Measurements from ENCODE around the gene HOXA13. TPM values are rescaled to one million over a fixed set of nuclear protein-coding genes. Genes with fewer than 3 reads are reported as not detected.

HOXA13 gene
- total RNA-seq, 1 donor from 2014 or later = not detected

- DNase-seq (ENCODE audit: low read depth) = no peak
- no peak for TF ChIP-seq CTCF (conservative IDR thresholded peaks at IDR 0.05; ENCODE audit: low read depth, low read length)
- peak overlapping the region; percentile 72 for H3K4me3 ChIP-seq (ENCODE audit: low read depth, low read length)
These were observed 13.8 kb downstream of the HOXA13 start for GRCh38 chr7:27185854-27186667.

DNA sequence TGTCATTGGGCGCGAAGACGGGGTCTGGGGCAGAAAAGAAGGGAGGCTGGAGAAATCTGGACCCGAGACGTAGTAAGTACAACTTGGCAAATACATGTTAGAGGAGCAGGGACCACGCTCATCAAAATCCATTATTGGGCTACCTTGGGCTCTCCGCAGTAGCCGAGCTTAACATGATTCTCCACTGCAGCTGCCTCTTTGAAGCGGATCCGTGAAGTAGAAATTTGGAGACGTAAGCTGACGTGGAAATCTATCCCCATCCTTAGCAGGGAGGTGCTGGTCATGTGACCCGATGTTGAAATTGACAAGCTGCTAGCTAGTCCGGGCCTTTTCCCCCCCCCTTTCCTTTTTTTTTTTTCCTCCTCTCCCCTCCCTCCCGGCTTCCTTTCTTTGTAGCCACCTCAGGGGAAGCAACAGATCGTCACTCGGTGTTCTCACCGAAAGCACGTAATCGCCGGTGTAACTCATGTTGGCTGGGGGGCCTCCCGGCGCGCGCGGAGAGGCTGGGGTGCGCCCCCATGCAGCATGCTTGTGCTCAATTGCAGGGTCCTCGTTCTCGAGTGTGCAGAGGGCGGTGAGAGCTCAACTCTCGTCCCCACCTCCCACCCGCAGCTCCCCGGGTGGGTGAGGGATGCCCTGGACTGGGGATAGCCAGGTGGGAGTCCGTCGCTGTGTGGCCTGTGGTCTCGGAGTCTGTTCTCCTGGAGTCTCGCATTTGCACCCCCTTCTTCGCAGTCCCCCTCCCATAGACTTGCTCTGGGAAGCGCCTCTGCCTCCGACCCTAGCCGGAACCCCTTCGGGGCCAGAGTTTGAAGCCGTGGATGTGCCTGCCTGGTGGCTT is 14.7 kb downstream of the HOXA13 start, which contains the start of gene HOXA11:
Gene HOXA11, minus strand, starts transcription at position 220 of the 841 bp plus-strand sequence. Its CDS starts 88 bp downstream, at position 132.
- no peak for DNase-seq (ENCODE audit: low read depth)
- H3K4me3 ChIP-seq (ENCODE audit: low read depth, low read length) = peak within 1 kb of the TSS; percentile 72
- TF ChIP-seq CTCF (conservative IDR thresholded peaks at IDR 0.05; ENCODE audit: low read depth, low read length) = no peak

GRCh38 chr7:27184337-27185012 is 15.4 kb downstream of the HOXA13 start:
- H3K4me3 ChIP-seq (ENCODE audit: low read depth, low read length) = peak overlapping the region; percentile 72
- TF ChIP-seq CTCF (conservative IDR thresholded peaks at IDR 0.05; ENCODE audit: low read depth, low read length) = no peak
- DNase-seq (ENCODE audit: low read depth) = no peak

GRCh38 chr7:27183682-27184336 is 16.1 kb downstream of the HOXA13 start:
- DNase-seq (ENCODE audit: low read depth) = no peak
- TF ChIP-seq CTCF (conservative IDR thresholded peaks at IDR 0.05; ENCODE audit: low read depth, low read length) = no peak
- peak overlapping the region; percentile 72 for H3K4me3 ChIP-seq (ENCODE audit: low read depth, low read length)

DNA sequence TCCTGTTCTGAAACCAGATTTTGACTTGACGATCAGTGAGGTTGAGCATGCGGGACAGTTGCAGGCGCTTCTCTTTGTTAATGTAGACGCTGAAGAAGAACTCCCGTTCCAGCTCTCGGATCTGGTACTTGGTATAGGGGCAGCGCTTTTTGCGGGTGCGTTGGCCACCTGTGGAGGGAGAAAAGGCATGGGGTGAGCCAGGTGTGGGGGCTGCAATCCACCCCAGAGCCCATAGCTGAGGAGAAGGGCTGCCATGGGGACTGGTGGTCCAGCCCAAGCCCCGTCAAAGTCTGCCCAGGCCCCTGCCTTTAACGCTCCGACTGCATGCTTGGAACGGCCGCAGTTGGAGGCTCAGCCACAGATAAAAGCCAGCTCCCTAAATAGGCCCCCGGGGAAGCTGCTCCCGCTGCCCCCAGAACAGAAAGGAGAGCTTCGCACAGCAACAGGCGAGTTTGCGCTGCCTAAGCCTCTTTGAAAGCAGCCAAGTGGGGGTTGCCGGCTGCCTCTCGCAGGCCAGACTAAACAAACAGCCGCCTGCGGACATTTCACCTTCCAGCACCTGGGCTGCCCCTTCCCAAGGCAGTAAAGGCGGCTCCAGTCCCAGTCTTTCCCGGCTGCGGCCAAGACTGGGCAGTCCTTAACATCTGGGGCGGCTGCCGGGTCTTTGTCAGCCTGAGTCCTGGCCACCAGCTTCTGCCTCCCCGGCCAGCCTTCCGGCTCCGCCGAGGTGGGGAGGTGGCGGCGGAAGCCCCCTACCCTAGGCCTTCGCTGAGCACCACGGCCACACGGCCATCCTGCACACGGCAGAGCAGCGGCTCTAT is 16.8 kb downstream of the HOXA13 start:
- H3K4me3 ChIP-seq (ENCODE audit: low read depth, low read length) = peak overlapping the region; percentile 72
- no peak for DNase-seq (ENCODE audit: low read depth)
- TF ChIP-seq CTCF (conservative IDR thresholded peaks at IDR 0.05; ENCODE audit: low read depth, low read length) = no peak

All from epithelial cell of proximal tubule (primary cell).